ENCODE results near the gene CBX7.

- TF ChIP-seq CTCF (IDR thresholded peaks at IDR 0.05) (no peak), POLR2A (IDR thresholded peaks at IDR 0.05) (no peak)
Observed at GRCh38 chr22:39123751-39124581, 28.5 kb downstream of the CBX7 start.

Data from suprapubic skin (tissue), 3 donors.